Gastrocnemius medialis (tissue), 4 donors: Measurements from ENCODE around the gene KIAA1217. TPM values are rescaled to one million over a fixed set of nuclear protein-coding genes. Genes with fewer than 3 reads are reported as not detected.

Source experiments
- ATAC-seq, 2 donors: fragments of 150-250 bp; one replicate each; pipeline ENCODE4 v1.9.1; 2016
- DNase-seq, 2 donors: peaks; one replicate each; pipeline ENCODE4 v3.0.0-alpha.2; 2019
- H3K27ac ChIP-seq, 4 donors: fragments of 200-600 bp; sonication (generic); 1 replicate in 1 of 4; 2 replicates in 3 of 4; pipeline ENCODE4 v1.5.1; 2016 to 2018; ENCODE audit warnings: mild to moderate bottlenecking in 2 of 4, moderate library complexity in 1 of 4
- H3K27me3 ChIP-seq, 3 donors: fragments of 200-600 bp; sonication (generic) in 2 of 3; 1 replicate in 1 of 3; 2 replicates in 2 of 3; pipeline versions ENCODE4 v1.5.1 to v1.6.0; 2016 to 2019; ENCODE audit warnings: mild to moderate bottlenecking in 1 of 3, moderate library complexity in 1 of 3
- H3K36me3 ChIP-seq, 2 donors: fragments of 200-600 bp; sonication (generic) in 1 of 2; one replicate each; pipeline ENCODE4 v1.5.1; 2017 to 2018
- H3K4me1 ChIP-seq, 2 donors: fragments of 200-600 bp; sonication (generic) in 1 of 2; one replicate each; pipeline ENCODE4 v1.5.1; 2016 to 2017; ENCODE audit warnings: mild to moderate bottlenecking in 2 of 2
- H3K4me3 ChIP-seq, 4 donors: fragments of 200-600 bp; sonication (generic) in 3 of 4; 1 replicate in 1 of 4; 2 replicates in 3 of 4; pipeline ENCODE4 v1.5.1; 2016 to 2019; ENCODE audit warnings: mild to moderate bottlenecking in 2 of 4
- H3K9me3 ChIP-seq, 3 donors: fragments of 200-600 bp; sonication (generic) in 2 of 3; 1 replicate in 1 of 3; 2 replicates in 2 of 3; pipeline ENCODE4 v1.5.1; 2016 to 2019
- POLR2A ChIP-seq, 2 donors: fragments of 450-650 bp; IDR thresholded peaks; one replicate each; pipeline ENCODE4 v1.6.1; 2017; ENCODE audit warnings: antibody characterized with exemption in 2 of 2, mild to moderate bottlenecking in 2 of 2, moderate library complexity in 2 of 2
- in situ Hi-C, 4 donors: fragments of 200-750 bp; cut with MboI; loops; one replicate each; pipeline versions ENCODE4 v1.15.0 to v1.8.0; 2017; ENCODE audit warnings: low sequenced_read_pairs in 4 of 4
- intact Hi-C: fragments of 100-400 bp; cut with DNase I; formaldehyde crosslinking; loops from one replicate; pipeline ENCODE4 v1.15.1; 2023; ENCODE audit warnings: low total_unique reads
- total RNA-seq, 4 donors: library from RNA; depleted of rRNA; stranded (reverse); fragments of >200 nt; gene quantifications; one replicate each; pipeline versions ENCODE4 v1.1.0 to v1.2.3, GENCODE V29; 2016
- TF ChIP-seq, protein P1 (sequence below), 5 experiments: fragments of 450-650 bp in 3 of 5; fragments of 200-600 bp in 2 of 5; sonication (generic) in 2 of 5; IDR thresholded peaks in 4 of 5; conservative IDR thresholded peaks in 1 of 5; 1 replicate in 4 of 5; 2 replicates in 1 of 5; pipeline ENCODE4 v1.5.1; 2016 to 2019; ENCODE audit warnings: antibody characterized with exemption in 5 of 5, mild to moderate bottlenecking in 3 of 5, moderate library complexity in 3 of 5

The KIAA1217 gene
- total RNA-seq, 4 donors from 2014 or later = 152 to 266 (median 155) TPM

DNA sequence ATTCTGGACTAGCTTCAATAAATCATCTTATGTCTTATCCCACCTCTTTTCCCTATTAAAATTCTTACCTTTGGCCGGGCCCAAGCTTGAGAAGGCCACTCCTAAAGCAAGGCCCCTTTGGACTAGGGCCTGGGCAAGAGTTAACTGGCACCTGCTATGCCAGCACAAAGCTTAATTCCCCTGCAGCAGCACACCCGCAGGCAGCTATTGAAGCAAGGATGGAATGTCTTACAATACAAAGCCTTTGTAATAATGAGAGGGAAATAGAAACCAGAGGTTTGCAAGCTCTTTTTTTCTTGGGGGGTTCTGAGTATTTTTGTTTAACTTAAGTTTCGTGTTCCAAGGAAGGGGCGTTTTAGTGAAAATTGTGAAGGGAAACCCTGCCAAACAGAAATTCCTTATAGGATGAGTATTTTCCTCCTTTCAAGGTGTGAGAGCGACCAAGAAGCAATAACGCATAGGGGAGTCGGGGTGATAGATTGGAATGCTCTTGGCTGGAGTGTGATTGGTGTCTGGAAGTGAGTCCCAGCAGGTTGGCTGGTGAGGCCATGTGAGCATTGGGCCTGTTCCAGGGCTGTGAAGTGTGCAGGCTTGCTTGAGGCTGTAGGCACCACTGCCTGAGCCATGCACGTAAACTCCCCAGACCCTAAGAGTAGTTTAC lies 148.5 kb downstream of the KIAA1217 start:
- TF ChIP-seq, protein P1, sequence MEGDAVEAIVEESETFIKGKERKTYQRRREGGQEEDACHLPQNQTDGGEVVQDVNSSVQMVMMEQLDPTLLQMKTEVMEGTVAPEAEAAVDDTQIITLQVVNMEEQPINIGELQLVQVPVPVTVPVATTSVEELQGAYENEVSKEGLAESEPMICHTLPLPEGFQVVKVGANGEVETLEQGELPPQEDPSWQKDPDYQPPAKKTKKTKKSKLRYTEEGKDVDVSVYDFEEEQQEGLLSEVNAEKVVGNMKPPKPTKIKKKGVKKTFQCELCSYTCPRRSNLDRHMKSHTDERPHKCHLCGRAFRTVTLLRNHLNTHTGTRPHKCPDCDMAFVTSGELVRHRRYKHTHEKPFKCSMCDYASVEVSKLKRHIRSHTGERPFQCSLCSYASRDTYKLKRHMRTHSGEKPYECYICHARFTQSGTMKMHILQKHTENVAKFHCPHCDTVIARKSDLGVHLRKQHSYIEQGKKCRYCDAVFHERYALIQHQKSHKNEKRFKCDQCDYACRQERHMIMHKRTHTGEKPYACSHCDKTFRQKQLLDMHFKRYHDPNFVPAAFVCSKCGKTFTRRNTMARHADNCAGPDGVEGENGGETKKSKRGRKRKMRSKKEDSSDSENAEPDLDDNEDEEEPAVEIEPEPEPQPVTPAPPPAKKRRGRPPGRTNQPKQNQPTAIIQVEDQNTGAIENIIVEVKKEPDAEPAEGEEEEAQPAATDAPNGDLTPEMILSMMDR (IDR thresholded peaks at IDR 0.05 in 4 of 5, conservative IDR thresholded peaks at IDR 0.05 in 1 of 5) = no peak
- no peak for TF ChIP-seq POLR2A (IDR thresholded peaks at IDR 0.05)
- ATAC-seq (no peak), DNase-seq (no peak)
- no peak overlapping the region for H3K4me3 ChIP-seq
- H3K4me1 ChIP-seq = peaks cover 34 to 45% of the 10 kb centered on the region in 2 donors
- intact Hi-C loops (no loop called here), in situ Hi-C loops (loop anchor here in 2 of 4 donors (25.0 kb wide), 4 partner anchors 120 to 345 kb away; partner anchors contain the start of gene KIAA1217 (in 1 of the 2))
- H3K9me3 ChIP-seq = no peaks in the 10 kb centered on the region
- no peaks in the 10 kb centered on the region for H3K36me3 ChIP-seq
- H3K27me3 ChIP-seq = no peaks in the 10 kb centered on the region
- peak overlapping the region; percentile 44 to 65 (median 54) for H3K27ac ChIP-seq

DNA sequence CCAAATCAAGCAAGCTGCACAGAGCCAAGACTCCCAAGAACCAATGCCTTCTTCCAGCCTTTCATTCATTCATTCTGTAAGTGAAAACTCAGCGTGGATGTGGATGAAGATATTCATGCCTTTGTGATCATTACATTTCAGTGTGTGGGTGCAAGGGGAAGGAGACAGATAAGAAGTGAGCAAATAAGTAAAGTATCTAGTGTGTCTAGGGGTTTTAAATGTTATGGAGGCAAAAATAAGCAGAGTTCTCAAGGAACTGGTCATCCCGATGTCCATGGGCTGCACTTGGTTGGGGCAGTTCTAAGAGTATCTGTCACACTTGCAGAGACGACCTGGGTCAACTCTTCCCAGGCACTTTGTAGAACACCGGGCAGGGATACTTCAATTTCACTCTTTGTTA lies 149.1 kb downstream of the KIAA1217 start:
- Histone ChIP-seq H3K9me3 (no peaks in the 10 kb centered on the region), H3K36me3 (no peaks in the 10 kb centered on the region), H3K4me3 (no peak overlapping the region), H3K27me3 (no peaks in the 10 kb centered on the region), H3K27ac (peak overlapping the region; percentile 44 to 65 (median 54)), H3K4me1 (peaks cover 36 to 46% of the 10 kb centered on the region in 2 donors)
- in situ Hi-C loops (loop anchor here in 2 of 4 donors (25.0 kb wide), 4 partner anchors 121 to 346 kb away; partner anchors contain the start of gene KIAA1217 (in 1 of the 2)), intact Hi-C loops (no loop called here)
- no peak for TF ChIP-seq POLR2A (IDR thresholded peaks at IDR 0.05)
- TF ChIP-seq, protein P1 (IDR thresholded peaks at IDR 0.05 in 4 of 5, conservative IDR thresholded peaks at IDR 0.05 in 1 of 5) = no peak
- DNase-seq = no peak
- ATAC-seq = no peak

DNA sequence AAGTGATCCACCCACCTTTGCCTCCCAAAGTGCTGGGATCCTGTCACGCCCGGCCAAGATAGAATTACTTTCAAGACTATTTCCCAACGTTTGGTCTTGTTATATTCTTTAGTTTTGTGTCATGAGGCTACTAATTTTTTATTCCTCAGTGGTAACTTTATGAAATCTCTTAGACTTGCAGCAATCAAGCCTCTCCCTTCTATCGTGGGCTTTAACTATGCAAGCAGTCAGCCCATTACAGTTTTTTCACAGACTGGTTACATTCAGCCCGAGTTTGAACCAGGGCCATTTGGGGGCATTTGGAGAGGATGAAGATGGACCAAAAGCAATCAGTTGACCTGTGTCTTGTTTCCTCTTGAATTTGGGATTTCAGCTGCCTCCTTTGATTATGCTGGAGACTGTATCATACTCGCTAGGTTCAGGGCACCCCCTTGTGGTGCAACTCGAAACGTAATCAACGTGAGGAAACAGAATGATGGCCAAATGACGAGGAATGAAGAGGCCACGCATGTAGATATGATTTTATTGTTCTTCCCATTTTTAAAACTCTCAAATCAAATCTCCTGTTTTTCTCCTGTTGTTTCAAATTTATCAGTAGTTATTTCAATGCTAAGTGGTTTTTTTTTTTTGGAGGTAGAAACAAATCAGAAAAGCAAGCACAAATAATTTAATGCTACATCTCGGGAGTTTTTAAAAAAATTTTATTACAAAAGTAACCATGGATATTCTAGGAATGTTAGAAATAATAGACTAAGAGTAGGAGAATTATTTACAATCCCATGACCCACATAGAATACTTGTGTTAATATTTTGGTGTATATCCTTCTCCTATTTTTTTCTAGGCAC lies 151.6 kb downstream of the KIAA1217 start:
- H3K27ac ChIP-seq = peak overlapping the region; percentile 44 to 73 (median 62)
- no peak for TF ChIP-seq POLR2A (IDR thresholded peaks at IDR 0.05)
- TF ChIP-seq, protein P1 (IDR thresholded peaks at IDR 0.05 in 4 of 5, conservative IDR thresholded peaks at IDR 0.05 in 1 of 5) = peak; percentile 57 to 75 (median 72)
- intact Hi-C loops = loop anchor here (1.0 to 5.0 kb wide), 4 partner anchors 50 to 366 kb away; partner anchors contain the start of gene KIAA1217

DNA sequence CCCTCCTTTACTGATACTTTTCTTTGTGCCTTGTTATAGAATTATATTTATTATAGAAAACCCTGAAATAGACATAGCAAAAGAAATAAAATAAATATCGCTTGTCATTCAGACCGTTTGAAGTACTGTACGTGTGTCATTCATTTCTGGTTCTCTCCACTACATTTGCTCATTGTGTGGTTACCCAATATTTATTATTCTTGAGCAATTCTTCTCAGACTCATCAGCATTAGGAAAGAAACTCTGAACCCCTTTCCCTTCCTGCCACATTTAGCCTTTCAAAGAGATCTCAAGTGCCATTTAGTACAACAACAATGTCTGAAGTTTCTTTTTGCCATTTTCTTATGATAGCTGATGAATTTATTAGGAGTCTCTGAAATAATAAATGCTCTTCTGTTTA lies 154.1 kb downstream of the KIAA1217 start:
- in situ Hi-C loops = loop anchor here (5.0 to 25.0 kb wide), 7 partner anchors 126 to 368 kb away; partner anchors contain the start of gene KIAA1217 (in 1 of the 4)
- TF ChIP-seq, protein P1 (IDR thresholded peaks at IDR 0.05 in 4 of 5, conservative IDR thresholded peaks at IDR 0.05 in 1 of 5) = no peak
- TF ChIP-seq POLR2A (IDR thresholded peaks at IDR 0.05) = no peak
- no peak for DNase-seq

More for the DNA sequence above, 151.6 kb downstream of the KIAA1217 start:
- in situ Hi-C loops = loop anchor here (5.0 to 25.0 kb wide), 7 partner anchors 123 to 366 kb away; partner anchors contain the start of gene KIAA1217 (in 1 of the 4)
- ATAC-seq (peak; percentile 82 to 89), DNase-seq (peak; percentile 57 to 78)
- Histone ChIP-seq H3K9me3 (no peaks in the 10 kb centered on the region), H3K4me3 (no peak overlapping the region), H3K27me3 (no peaks in the 10 kb centered on the region), H3K36me3 (no peaks in the 10 kb centered on the region), H3K4me1 (peaks cover 14 to 22% of the 10 kb centered on the region in 2 donors)

More for the DNA sequence above, 154.1 kb downstream of the KIAA1217 start:
- H3K4me1 ChIP-seq = peaks cover 14 to 15% of the 10 kb centered on the region in 2 donors
- intact Hi-C loops = loop anchor here (5.0 kb wide), 1 partner anchor 156 kb away; the partner anchor contains the start of gene KIAA1217
- no peaks in the 10 kb centered on the region for H3K27me3 ChIP-seq
- no peak overlapping the region for H3K4me3 ChIP-seq
- ATAC-seq = peak; percentile 46 to 51
- H3K9me3 ChIP-seq = no peaks in the 10 kb centered on the region
- H3K27ac ChIP-seq = peak overlapping the region; percentile 24 to 67 (median 54)
- H3K36me3 ChIP-seq = no peaks in the 10 kb centered on the region
